ENCODE measurements around the gene APOA4. TPM values are rescaled to one million over a fixed set of nuclear protein-coding genes. Genes with fewer than 3 reads are reported as not detected.

Gene APOA4
- total and polyA plus RNA-seq, 2 experiments from 2014 or later = not detected

DNA sequence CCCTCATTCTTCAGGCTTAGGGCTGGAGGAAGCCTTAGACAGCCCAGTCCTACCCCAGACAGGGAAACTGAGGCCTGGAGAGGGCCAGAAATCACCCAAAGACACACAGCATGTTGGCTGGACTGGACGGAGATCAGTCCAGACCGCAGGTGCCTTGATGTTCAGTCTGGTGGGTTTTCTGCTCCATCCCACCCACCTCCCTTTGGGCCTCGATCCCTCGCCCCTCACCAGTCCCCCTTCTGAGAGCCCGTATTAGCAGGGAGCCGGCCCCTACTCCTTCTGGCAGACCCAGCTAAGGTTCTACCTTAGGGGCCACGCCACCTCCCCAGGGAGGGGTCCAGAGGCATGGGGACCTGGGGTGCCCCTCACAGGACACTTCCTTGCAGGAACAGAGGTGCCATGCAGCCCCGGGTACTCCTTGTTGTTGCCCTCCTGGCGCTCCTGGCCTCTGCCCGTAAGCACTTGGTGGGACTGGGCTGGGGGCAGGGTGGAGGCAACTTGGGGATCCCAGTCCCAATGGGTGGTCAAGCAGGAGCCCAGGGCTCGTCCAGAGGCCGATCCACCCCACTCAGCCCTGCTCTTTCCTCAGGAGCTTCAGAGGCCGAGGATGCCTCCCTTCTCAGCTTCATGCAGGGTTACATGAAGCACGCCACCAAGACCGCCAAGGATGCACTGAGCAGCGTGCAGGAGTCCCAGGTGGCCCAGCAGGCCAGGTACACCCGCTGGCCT, 7.2 kb upstream of the APOA4 start:
- Mint-ChIP-seq H3K27ac (no peak overlapping the region), H3K9me3 (no peaks in the 10 kb centered on the region), H3K4me3 (no peak overlapping the region), H3K4me1 (peaks cover 7% of the 10 kb centered on the region), H3K36me3 (ENCODE audit: low read depth) (no peaks in the 10 kb centered on the region), H3K27me3 (ENCODE audit: insufficient read depth, low read depth, poor library complexity) (peaks cover 11% of the 10 kb centered on the region)
- H3K4me2 ChIP-seq = no peak overlapping the region
- H3K4me3 ChIP-seq = no peak overlapping the region
- DNase-seq (ENCODE audit: low spot score) = no peak
- ATAC-seq = no peak
- H3K27me3 ChIP-seq (ENCODE audit: insufficient read depth) = no peaks in the 10 kb centered on the region
- no peaks in the 10 kb centered on the region for H3F3A ChIP-seq (replicated peaks; ENCODE audit: low read depth)
- H3K4me1 ChIP-seq (ENCODE audit: insufficient read depth) = peaks cover 2% of the 10 kb centered on the region; the same call in 1 of the 2 replicates
- no peaks in the 10 kb centered on the region for H4K20me1 ChIP-seq (replicated peaks; ENCODE audit: insufficient read depth)
- TF ChIP-seq JUNB (IDR thresholded peaks at IDR 0.05; ENCODE audit: unreplicated experiment) = no peak
- TF ChIP-seq, protein P1, sequence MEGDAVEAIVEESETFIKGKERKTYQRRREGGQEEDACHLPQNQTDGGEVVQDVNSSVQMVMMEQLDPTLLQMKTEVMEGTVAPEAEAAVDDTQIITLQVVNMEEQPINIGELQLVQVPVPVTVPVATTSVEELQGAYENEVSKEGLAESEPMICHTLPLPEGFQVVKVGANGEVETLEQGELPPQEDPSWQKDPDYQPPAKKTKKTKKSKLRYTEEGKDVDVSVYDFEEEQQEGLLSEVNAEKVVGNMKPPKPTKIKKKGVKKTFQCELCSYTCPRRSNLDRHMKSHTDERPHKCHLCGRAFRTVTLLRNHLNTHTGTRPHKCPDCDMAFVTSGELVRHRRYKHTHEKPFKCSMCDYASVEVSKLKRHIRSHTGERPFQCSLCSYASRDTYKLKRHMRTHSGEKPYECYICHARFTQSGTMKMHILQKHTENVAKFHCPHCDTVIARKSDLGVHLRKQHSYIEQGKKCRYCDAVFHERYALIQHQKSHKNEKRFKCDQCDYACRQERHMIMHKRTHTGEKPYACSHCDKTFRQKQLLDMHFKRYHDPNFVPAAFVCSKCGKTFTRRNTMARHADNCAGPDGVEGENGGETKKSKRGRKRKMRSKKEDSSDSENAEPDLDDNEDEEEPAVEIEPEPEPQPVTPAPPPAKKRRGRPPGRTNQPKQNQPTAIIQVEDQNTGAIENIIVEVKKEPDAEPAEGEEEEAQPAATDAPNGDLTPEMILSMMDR (conservative IDR thresholded peaks at IDR 0.05; ENCODE audit: low read depth in 2 of 2) = no peak
- no peak for TF ChIP-seq EZH2 (IDR thresholded peaks at IDR 0.05; ENCODE audit: low read depth, unreplicated experiment)
- TF ChIP-seq ZNF114 (CRISPR knock-in tag; IDR thresholded peaks at IDR 0.05) = no peak
- TF ChIP-seq CREB1 (CRISPR knock-in tag; IDR thresholded peaks at IDR 0.05; ENCODE audit: low read depth) = no peak
- TF ChIP-seq, protein P2, sequence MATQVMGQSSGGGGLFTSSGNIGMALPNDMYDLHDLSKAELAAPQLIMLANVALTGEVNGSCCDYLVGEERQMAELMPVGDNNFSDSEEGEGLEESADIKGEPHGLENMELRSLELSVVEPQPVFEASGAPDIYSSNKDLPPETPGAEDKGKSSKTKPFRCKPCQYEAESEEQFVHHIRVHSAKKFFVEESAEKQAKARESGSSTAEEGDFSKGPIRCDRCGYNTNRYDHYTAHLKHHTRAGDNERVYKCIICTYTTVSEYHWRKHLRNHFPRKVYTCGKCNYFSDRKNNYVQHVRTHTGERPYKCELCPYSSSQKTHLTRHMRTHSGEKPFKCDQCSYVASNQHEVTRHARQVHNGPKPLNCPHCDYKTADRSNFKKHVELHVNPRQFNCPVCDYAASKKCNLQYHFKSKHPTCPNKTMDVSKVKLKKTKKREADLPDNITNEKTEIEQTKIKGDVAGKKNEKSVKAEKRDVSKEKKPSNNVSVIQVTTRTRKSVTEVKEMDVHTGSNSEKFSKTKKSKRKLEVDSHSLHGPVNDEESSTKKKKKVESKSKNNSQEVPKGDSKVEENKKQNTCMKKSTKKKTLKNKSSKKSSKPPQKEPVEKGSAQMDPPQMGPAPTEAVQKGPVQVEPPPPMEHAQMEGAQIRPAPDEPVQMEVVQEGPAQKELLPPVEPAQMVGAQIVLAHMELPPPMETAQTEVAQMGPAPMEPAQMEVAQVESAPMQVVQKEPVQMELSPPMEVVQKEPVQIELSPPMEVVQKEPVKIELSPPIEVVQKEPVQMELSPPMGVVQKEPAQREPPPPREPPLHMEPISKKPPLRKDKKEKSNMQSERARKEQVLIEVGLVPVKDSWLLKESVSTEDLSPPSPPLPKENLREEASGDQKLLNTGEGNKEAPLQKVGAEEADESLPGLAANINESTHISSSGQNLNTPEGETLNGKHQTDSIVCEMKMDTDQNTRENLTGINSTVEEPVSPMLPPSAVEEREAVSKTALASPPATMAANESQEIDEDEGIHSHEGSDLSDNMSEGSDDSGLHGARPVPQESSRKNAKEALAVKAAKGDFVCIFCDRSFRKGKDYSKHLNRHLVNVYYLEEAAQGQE (IDR thresholded peaks at IDR 0.05; ENCODE audit: unreplicated experiment) = no peak
- no peak for TF ChIP-seq NANOG (IDR thresholded peaks at IDR 0.05; ENCODE audit: borderline replicate concordance)
- no peak for TF ChIP-seq ZNF331 (CRISPR knock-in tag; IDR thresholded peaks at IDR 0.05; ENCODE audit: low read depth)
- TF ChIP-seq, protein P3, sequence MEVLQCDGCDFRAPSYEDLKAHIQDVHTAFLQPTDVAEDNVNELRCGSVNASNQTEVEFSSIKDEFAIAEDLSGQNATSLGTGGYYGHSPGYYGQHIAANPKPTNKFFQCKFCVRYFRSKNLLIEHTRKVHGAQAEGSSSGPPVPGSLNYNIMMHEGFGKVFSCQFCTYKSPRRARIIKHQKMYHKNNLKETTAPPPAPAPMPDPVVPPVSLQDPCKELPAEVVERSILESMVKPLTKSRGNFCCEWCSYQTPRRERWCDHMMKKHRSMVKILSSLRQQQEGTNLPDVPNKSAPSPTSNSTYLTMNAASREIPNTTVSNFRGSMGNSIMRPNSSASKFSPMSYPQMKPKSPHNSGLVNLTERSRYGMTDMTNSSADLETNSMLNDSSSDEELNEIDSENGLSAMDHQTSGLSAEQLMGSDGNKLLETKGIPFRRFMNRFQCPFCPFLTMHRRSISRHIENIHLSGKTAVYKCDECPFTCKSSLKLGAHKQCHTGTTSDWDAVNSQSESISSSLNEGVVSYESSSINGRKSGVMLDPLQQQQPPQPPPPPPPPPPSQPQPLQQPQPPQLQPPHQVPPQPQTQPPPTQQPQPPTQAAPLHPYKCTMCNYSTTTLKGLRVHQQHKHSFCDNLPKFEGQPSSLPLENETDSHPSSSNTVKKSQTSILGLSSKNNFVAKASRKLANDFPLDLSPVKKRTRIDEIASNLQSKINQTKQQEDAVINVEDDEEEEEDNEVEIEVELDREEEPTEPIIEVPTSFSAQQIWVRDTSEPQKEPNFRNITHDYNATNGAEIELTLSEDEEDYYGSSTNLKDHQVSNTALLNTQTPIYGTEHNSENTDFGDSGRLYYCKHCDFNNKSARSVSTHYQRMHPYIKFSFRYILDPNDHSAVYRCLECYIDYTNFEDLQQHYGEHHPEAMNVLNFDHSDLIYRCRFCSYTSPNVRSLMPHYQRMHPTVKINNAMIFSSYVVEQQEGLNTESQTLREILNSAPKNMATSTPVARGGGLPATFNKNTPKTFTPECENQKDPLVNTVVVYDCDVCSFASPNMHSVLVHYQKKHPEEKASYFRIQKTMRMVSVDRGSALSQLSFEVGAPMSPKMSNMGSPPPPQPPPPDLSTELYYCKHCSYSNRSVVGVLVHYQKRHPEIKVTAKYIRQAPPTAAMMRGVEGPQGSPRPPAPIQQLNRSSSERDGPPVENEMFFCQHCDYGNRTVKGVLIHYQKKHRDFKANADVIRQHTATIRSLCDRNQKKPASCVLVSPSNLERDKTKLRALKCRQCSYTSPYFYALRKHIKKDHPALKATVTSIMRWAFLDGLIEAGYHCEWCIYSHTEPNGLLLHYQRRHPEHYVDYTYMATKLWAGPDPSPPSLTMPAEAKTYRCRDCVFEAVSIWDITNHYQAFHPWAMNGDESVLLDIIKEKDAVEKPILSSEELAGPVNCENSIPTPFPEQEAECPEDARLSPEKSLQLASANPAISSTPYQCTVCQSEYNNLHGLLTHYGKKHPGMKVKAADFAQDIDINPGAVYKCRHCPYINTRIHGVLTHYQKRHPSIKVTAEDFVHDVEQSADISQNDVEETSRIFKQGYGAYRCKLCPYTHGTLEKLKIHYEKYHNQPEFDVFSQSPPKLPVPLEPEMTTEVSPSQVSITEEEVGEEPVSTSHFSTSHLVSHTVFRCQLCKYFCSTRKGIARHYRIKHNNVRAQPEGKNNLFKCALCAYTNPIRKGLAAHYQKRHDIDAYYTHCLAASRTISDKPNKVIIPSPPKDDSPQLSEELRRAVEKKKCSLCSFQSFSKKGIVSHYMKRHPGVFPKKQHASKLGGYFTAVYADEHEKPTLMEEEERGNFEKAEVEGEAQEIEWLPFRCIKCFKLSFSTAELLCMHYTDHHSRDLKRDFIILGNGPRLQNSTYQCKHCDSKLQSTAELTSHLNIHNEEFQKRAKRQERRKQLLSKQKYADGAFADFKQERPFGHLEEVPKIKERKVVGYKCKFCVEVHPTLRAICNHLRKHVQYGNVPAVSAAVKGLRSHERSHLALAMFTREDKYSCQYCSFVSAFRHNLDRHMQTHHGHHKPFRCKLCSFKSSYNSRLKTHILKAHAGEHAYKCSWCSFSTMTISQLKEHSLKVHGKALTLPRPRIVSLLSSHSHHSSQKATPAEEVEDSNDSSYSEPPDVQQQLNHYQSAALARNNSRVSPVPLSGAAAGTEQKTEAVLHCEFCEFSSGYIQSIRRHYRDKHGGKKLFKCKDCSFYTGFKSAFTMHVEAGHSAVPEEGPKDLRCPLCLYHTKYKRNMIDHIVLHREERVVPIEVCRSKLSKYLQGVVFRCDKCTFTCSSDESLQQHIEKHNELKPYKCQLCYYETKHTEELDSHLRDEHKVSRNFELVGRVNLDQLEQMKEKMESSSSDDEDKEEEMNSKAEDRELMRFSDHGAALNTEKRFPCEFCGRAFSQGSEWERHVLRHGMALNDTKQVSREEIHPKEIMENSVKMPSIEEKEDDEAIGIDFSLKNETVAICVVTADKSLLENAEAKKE (CRISPR knock-in tag; IDR thresholded peaks at IDR 0.05) = no peak
- no peak for TF ChIP-seq EZH2phosphoT487 (IDR thresholded peaks at IDR 0.05; ENCODE audit: unreplicated experiment)
- TF ChIP-seq, protein P4, sequence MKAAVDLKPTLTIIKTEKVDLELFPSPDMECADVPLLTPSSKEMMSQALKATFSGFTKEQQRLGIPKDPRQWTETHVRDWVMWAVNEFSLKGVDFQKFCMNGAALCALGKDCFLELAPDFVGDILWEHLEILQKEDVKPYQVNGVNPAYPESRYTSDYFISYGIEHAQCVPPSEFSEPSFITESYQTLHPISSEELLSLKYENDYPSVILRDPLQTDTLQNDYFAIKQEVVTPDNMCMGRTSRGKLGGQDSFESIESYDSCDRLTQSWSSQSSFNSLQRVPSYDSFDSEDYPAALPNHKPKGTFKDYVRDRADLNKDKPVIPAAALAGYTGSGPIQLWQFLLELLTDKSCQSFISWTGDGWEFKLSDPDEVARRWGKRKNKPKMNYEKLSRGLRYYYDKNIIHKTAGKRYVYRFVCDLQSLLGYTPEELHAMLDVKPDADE (IDR thresholded peaks at IDR 0.05) = no peak
- H3K79me2 ChIP-seq (replicated peaks; ENCODE audit: insufficient read depth) = no peaks in the 10 kb centered on the region
- no peaks in the 10 kb centered on the region for H3K36me3 ChIP-seq (ENCODE audit: insufficient read depth)
- no peaks in the 10 kb centered on the region for H3K9me2 ChIP-seq (ENCODE audit: insufficient read depth)
- H2AFZ ChIP-seq = no peak overlapping the region
- H3K27ac ChIP-seq (ENCODE audit: low read depth) = no peak overlapping the region
